Measurements from ENCODE around the gene PRRG2. TPM values are rescaled to one million over a fixed set of nuclear protein-coding genes. Genes with fewer than 3 reads are reported as not detected.

The PRRG2 gene
- total and polyA plus RNA-seq, 2 experiments from 2014 or later = 2.0 to 3.8 TPM

GRCh38 chr19:49573009-49573408 is 8.1 kb upstream of the PRRG2 start:
- ATAC-seq (no peak), DNase-seq (ENCODE audit: low spot score) (no peak)
- H3K4me3 Mint-ChIP-seq = no peak overlapping the region
- H3K36me3 Mint-ChIP-seq (ENCODE audit: low read depth) = peaks cover 20% of the 10 kb centered on the region; the same call in 2 of the 3 replicates
- Histone ChIP-seq H4K20me1 (replicated peaks; ENCODE audit: insufficient read depth) (peaks cover 7% of the 10 kb centered on the region; the same call in 1 of the 2 replicates), H2AFZ (no peak overlapping the region), H3F3A (replicated peaks; ENCODE audit: low read depth) (peaks cover 21% of the 10 kb centered on the region; the same call in 1 of the 2 replicates), H3K27ac (ENCODE audit: low read depth) (no peak overlapping the region), H3K9me2 (ENCODE audit: insufficient read depth) (no peaks in the 10 kb centered on the region), H3K79me2 (replicated peaks; ENCODE audit: insufficient read depth) (peaks cover 65% of the 10 kb centered on the region), H3K4me3 (no peak overlapping the region), H3K36me3 (ENCODE audit: insufficient read depth) (no peaks in the 10 kb centered on the region), H3K4me2 (no peak overlapping the region), H3K27me3 (ENCODE audit: insufficient read depth) (no peaks in the 10 kb centered on the region), H3K4me1 (ENCODE audit: insufficient read depth) (peaks cover 13% of the 10 kb centered on the region)
- H3K9me3 Mint-ChIP-seq = no peaks in the 10 kb centered on the region
- peaks cover 1% of the 10 kb centered on the region for H3K27me3 Mint-ChIP-seq (ENCODE audit: insufficient read depth, low read depth, poor library complexity)
- no peak overlapping the region for H3K27ac Mint-ChIP-seq
- H3K4me1 Mint-ChIP-seq = peaks cover 13% of the 10 kb centered on the region; the same call in 2 of the 3 replicates
- TF ChIP-seq JUNB (IDR thresholded peaks at IDR 0.05; ENCODE audit: unreplicated experiment) (no peak), ZNF114 (CRISPR knock-in tag; IDR thresholded peaks at IDR 0.05) (no peak), EZH2phosphoT487 (IDR thresholded peaks at IDR 0.05; ENCODE audit: unreplicated experiment) (no peak), EZH2 (IDR thresholded peaks at IDR 0.05; ENCODE audit: low read depth, unreplicated experiment) (no peak), STAT1 (IDR thresholded peaks at IDR 0.05; ENCODE audit: unreplicated experiment) (no peak), CREB1 (CRISPR knock-in tag; IDR thresholded peaks at IDR 0.05; ENCODE audit: low read depth) (no peak), ZNF331 (CRISPR knock-in tag; IDR thresholded peaks at IDR 0.05; ENCODE audit: low read depth) (no peak), NANOG (IDR thresholded peaks at IDR 0.05; ENCODE audit: borderline replicate concordance) (no peak), POLR2AphosphoS5 (IDR thresholded peaks at IDR 0.05; ENCODE audit: low read depth) (no peak), CTCF (conservative IDR thresholded peaks at IDR 0.05; ENCODE audit: low read depth in 2 of 2) (no peak)
- TF ChIP-seq, protein P1, sequence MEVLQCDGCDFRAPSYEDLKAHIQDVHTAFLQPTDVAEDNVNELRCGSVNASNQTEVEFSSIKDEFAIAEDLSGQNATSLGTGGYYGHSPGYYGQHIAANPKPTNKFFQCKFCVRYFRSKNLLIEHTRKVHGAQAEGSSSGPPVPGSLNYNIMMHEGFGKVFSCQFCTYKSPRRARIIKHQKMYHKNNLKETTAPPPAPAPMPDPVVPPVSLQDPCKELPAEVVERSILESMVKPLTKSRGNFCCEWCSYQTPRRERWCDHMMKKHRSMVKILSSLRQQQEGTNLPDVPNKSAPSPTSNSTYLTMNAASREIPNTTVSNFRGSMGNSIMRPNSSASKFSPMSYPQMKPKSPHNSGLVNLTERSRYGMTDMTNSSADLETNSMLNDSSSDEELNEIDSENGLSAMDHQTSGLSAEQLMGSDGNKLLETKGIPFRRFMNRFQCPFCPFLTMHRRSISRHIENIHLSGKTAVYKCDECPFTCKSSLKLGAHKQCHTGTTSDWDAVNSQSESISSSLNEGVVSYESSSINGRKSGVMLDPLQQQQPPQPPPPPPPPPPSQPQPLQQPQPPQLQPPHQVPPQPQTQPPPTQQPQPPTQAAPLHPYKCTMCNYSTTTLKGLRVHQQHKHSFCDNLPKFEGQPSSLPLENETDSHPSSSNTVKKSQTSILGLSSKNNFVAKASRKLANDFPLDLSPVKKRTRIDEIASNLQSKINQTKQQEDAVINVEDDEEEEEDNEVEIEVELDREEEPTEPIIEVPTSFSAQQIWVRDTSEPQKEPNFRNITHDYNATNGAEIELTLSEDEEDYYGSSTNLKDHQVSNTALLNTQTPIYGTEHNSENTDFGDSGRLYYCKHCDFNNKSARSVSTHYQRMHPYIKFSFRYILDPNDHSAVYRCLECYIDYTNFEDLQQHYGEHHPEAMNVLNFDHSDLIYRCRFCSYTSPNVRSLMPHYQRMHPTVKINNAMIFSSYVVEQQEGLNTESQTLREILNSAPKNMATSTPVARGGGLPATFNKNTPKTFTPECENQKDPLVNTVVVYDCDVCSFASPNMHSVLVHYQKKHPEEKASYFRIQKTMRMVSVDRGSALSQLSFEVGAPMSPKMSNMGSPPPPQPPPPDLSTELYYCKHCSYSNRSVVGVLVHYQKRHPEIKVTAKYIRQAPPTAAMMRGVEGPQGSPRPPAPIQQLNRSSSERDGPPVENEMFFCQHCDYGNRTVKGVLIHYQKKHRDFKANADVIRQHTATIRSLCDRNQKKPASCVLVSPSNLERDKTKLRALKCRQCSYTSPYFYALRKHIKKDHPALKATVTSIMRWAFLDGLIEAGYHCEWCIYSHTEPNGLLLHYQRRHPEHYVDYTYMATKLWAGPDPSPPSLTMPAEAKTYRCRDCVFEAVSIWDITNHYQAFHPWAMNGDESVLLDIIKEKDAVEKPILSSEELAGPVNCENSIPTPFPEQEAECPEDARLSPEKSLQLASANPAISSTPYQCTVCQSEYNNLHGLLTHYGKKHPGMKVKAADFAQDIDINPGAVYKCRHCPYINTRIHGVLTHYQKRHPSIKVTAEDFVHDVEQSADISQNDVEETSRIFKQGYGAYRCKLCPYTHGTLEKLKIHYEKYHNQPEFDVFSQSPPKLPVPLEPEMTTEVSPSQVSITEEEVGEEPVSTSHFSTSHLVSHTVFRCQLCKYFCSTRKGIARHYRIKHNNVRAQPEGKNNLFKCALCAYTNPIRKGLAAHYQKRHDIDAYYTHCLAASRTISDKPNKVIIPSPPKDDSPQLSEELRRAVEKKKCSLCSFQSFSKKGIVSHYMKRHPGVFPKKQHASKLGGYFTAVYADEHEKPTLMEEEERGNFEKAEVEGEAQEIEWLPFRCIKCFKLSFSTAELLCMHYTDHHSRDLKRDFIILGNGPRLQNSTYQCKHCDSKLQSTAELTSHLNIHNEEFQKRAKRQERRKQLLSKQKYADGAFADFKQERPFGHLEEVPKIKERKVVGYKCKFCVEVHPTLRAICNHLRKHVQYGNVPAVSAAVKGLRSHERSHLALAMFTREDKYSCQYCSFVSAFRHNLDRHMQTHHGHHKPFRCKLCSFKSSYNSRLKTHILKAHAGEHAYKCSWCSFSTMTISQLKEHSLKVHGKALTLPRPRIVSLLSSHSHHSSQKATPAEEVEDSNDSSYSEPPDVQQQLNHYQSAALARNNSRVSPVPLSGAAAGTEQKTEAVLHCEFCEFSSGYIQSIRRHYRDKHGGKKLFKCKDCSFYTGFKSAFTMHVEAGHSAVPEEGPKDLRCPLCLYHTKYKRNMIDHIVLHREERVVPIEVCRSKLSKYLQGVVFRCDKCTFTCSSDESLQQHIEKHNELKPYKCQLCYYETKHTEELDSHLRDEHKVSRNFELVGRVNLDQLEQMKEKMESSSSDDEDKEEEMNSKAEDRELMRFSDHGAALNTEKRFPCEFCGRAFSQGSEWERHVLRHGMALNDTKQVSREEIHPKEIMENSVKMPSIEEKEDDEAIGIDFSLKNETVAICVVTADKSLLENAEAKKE (CRISPR knock-in tag; IDR thresholded peaks at IDR 0.05) = no peak
- TF ChIP-seq, protein P2, sequence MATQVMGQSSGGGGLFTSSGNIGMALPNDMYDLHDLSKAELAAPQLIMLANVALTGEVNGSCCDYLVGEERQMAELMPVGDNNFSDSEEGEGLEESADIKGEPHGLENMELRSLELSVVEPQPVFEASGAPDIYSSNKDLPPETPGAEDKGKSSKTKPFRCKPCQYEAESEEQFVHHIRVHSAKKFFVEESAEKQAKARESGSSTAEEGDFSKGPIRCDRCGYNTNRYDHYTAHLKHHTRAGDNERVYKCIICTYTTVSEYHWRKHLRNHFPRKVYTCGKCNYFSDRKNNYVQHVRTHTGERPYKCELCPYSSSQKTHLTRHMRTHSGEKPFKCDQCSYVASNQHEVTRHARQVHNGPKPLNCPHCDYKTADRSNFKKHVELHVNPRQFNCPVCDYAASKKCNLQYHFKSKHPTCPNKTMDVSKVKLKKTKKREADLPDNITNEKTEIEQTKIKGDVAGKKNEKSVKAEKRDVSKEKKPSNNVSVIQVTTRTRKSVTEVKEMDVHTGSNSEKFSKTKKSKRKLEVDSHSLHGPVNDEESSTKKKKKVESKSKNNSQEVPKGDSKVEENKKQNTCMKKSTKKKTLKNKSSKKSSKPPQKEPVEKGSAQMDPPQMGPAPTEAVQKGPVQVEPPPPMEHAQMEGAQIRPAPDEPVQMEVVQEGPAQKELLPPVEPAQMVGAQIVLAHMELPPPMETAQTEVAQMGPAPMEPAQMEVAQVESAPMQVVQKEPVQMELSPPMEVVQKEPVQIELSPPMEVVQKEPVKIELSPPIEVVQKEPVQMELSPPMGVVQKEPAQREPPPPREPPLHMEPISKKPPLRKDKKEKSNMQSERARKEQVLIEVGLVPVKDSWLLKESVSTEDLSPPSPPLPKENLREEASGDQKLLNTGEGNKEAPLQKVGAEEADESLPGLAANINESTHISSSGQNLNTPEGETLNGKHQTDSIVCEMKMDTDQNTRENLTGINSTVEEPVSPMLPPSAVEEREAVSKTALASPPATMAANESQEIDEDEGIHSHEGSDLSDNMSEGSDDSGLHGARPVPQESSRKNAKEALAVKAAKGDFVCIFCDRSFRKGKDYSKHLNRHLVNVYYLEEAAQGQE (IDR thresholded peaks at IDR 0.05; ENCODE audit: unreplicated experiment) = no peak
